Middle frontal gyrus (tissue), 1 donor: ENCODE data around the gene IMMP2L.
A peak's percentile ranks its signal among the peaks of the same experiment; 100 is the strongest.
"Not testable (repeated sequence)": the region's sequence is repeated elsewhere in the genome, so short reads cannot be mapped to it uniquely, and the experiment has no call there.

Source experiments
- DNase-seq: peaks from one replicate; pipeline ENCODE4 v3.0.0-alpha.2; 2015; ENCODE audit warnings: low spot score; ENCODE audit errors: extremely low spot score

The IMMP2L gene

GRCh38 chr7:111509288-111509687 lies 53.0 kb downstream of the IMMP2L start:
- DNase-seq = no peak

- DNase-seq = no peak
These were observed 53.9 kb downstream of the IMMP2L start for GRCh38 chr7:111508387-111508786.

- not testable (repeated sequence) for DNase-seq
These were observed 56.9 kb downstream of the IMMP2L start for GRCh38 chr7:111505422-111505821.

GRCh38 chr7:111501799-111502198 lies 60.5 kb downstream of the IMMP2L start:
- not testable (repeated sequence) for DNase-seq

- peak; percentile 5 for DNase-seq
These were observed 63.3 kb downstream of the IMMP2L start for GRCh38 chr7:111499027-111499426.

- no peak for DNase-seq
These were observed 63.8 kb downstream of the IMMP2L start for GRCh38 chr7:111498391-111499007.

- no peak for DNase-seq
These were observed 67.0 kb downstream of the IMMP2L start for GRCh38 chr7:111495173-111495810.

GRCh38 chr7:111492234-111492633 lies 70.1 kb downstream of the IMMP2L start:
- no peak for DNase-seq

- DNase-seq = peak; percentile 15
These were observed 75.7 kb downstream of the IMMP2L start for GRCh38 chr7:111486472-111487142.

GRCh38 chr7:111485701-111486380 lies 76.5 kb downstream of the IMMP2L start:
- DNase-seq = no peak

- no peak for DNase-seq
These were observed 79.2 kb downstream of the IMMP2L start for GRCh38 chr7:111483078-111483477.

GRCh38 chr7:111477462-111478225 lies 84.6 kb downstream of the IMMP2L start:
- DNase-seq = no peak

- no peak for DNase-seq
These were observed 85.6 kb downstream of the IMMP2L start for GRCh38 chr7:111476586-111477293.

- no peak for DNase-seq
These were observed 86.3 kb downstream of the IMMP2L start for GRCh38 chr7:111475959-111476358.

GRCh38 chr7:111475419-111475748 lies 86.9 kb downstream of the IMMP2L start:
- DNase-seq = no peak

- DNase-seq = no peak
These were observed 87.4 kb downstream of the IMMP2L start for GRCh38 chr7:111474723-111475418.

GRCh38 chr7:111473449-111474198 lies 88.7 kb downstream of the IMMP2L start:
- no peak for DNase-seq

GRCh38 chr7:111470998-111471397 lies 91.3 kb downstream of the IMMP2L start:
- no peak for DNase-seq

- DNase-seq = not testable (repeated sequence)
These were observed 92.4 kb downstream of the IMMP2L start for GRCh38 chr7:111469894-111470293.
